ENCODE data around the gene RRAGC. TPM values are rescaled to one million over a fixed set of nuclear protein-coding genes. Genes with fewer than 3 reads are reported as not detected.
A peak's percentile ranks its signal among the peaks of the same experiment; 100 is the strongest.

RRAGC gene
- polyA plus RNA-seq, 1 donor from 2014 or later: 23.6 TPM

GRCh38 chr1:38860454-38860795, 853 bp upstream of the RRAGC start:
- peak overlapping the region; percentile 82 for H3K9ac ChIP-seq (ENCODE audit: low read length)
- H3K79me2 ChIP-seq (replicated peaks; ENCODE audit: insufficient read depth, low read length): peaks cover 42% of the 10 kb centered on the region
- peak overlapping the region; percentile 99 for H2AFZ ChIP-seq (ENCODE audit: low read depth, low read length)
- H3K9me3 ChIP-seq (ENCODE audit: low read length): no peaks in the 10 kb centered on the region
- no peak for TF ChIP-seq REST (IDR thresholded peaks at IDR 0.05; ENCODE audit: borderline replicate concordance)
- TF ChIP-seq CTCF (IDR thresholded peaks at IDR 0.05; ENCODE audit: poor library complexity, severe bottlenecking): no peak
- no peak for TF ChIP-seq EP300 (conservative IDR thresholded peaks at IDR 0.05; ENCODE audit: poor library complexity, severe bottlenecking)
- no peak for TF ChIP-seq SMC3 (conservative IDR thresholded peaks at IDR 0.05; ENCODE audit: poor library complexity)
- no peak for TF ChIP-seq POLR2AphosphoS5 (IDR thresholded peaks at IDR 0.05)
- no peak for TF ChIP-seq RAD21 (conservative IDR thresholded peaks at IDR 0.05)
- no peak for TF ChIP-seq EZH2 (IDR thresholded peaks at IDR 0.05; ENCODE audit: borderline replicate concordance, insufficient read depth, low read length, poor library complexity, severe bottlenecking)
- no peak for TF ChIP-seq TAF1 (IDR thresholded peaks at IDR 0.05; ENCODE audit: low read depth)
- TF ChIP-seq MXI1 (conservative IDR thresholded peaks at IDR 0.05; ENCODE audit: poor library complexity, severe bottlenecking): no peak
- no peaks in the 10 kb centered on the region for H3F3A ChIP-seq (ENCODE audit: insufficient read depth, low read length, poor library complexity, severe bottlenecking)
- no peaks in the 10 kb centered on the region for H4K20me1 ChIP-seq (ENCODE audit: insufficient read depth)
- H3K4me3 ChIP-seq (ENCODE audit: low read length): peak overlapping the region; percentile 90
- H3K4me2 ChIP-seq (ENCODE audit: low read length): peak overlapping the region; percentile 82
- H3K27me3 ChIP-seq (ENCODE audit: insufficient read depth, low read depth, low read length): no peaks in the 10 kb centered on the region
- peak overlapping the region; percentile 82 for H3K27ac ChIP-seq (ENCODE audit: low read length)
- H3K9me2 ChIP-seq (ENCODE audit: insufficient read depth, low read length): no peaks in the 10 kb centered on the region
- no peaks in the 10 kb centered on the region for H3K36me3 ChIP-seq (ENCODE audit: insufficient read depth, low read length)

- H3K36me3 ChIP-seq (ENCODE audit: insufficient read depth, low read length): no peaks in the 10 kb centered on the region
- H2AFZ ChIP-seq (ENCODE audit: low read depth, low read length): peak overlapping the region; percentile 11
- H3K79me2 ChIP-seq (replicated peaks; ENCODE audit: insufficient read depth, low read length): peaks cover 50% of the 10 kb centered on the region
- H3F3A ChIP-seq (ENCODE audit: insufficient read depth, low read length, poor library complexity, severe bottlenecking): no peaks in the 10 kb centered on the region
- TF ChIP-seq TAF1 (IDR thresholded peaks at IDR 0.05; ENCODE audit: low read depth) (no peak), RAD21 (conservative IDR thresholded peaks at IDR 0.05) (no peak), POLR2AphosphoS5 (IDR thresholded peaks at IDR 0.05) (no peak), MXI1 (conservative IDR thresholded peaks at IDR 0.05; ENCODE audit: poor library complexity, severe bottlenecking) (no peak), EZH2 (IDR thresholded peaks at IDR 0.05; ENCODE audit: borderline replicate concordance, insufficient read depth, low read length, poor library complexity, severe bottlenecking) (no peak), SMC3 (conservative IDR thresholded peaks at IDR 0.05; ENCODE audit: poor library complexity) (peak; percentile 25), EP300 (conservative IDR thresholded peaks at IDR 0.05; ENCODE audit: poor library complexity, severe bottlenecking) (no peak), CTCF (IDR thresholded peaks at IDR 0.05; ENCODE audit: poor library complexity, severe bottlenecking) (no peak), REST (IDR thresholded peaks at IDR 0.05; ENCODE audit: borderline replicate concordance) (no peak)
- H4K20me1 ChIP-seq (ENCODE audit: insufficient read depth): no peaks in the 10 kb centered on the region
- peak overlapping the region; percentile 90 for H3K4me3 ChIP-seq (ENCODE audit: low read length)
- H3K9ac ChIP-seq (ENCODE audit: low read length): peak overlapping the region; percentile 69
- H3K27me3 ChIP-seq (ENCODE audit: insufficient read depth, low read depth, low read length): no peaks in the 10 kb centered on the region
- H3K4me2 ChIP-seq (ENCODE audit: low read length): peak overlapping the region; percentile 82
- no peaks in the 10 kb centered on the region for H3K9me2 ChIP-seq (ENCODE audit: insufficient read depth, low read length)
- H3K9me3 ChIP-seq (ENCODE audit: low read length): no peaks in the 10 kb centered on the region
- H3K27ac ChIP-seq (ENCODE audit: low read length): peak overlapping the region; percentile 57
Observed at GRCh38 chr1:38858833-38859560, 575 bp downstream of the RRAGC start.
